B cell (primary cell): Measurements from ENCODE around the gene UBE2O. TPM values are rescaled to one million over a fixed set of nuclear protein-coding genes. Genes with fewer than 3 reads are reported as not detected.

ENCODE experiments used
- ATAC-seq: fragments of 200-7000 bp; cut with Tn5 transposase; one replicate; pipeline ENCODE4 v1.10.0; 2021; ENCODE audit warnings: low read depth, mild to moderate bottlenecking, moderate number of reproducible peaks, moderate library complexity
- CTCF ChIA-PET: fragments of 350-600 bp; sonication (Branson Sonifier 250); formaldehyde crosslinking; loops from one replicate; lab custom pipeline; 2021; ENCODE audit warnings: antibody characterized with exemption, inconsistent platforms; lab: Charles Lee
- POLR2A ChIA-PET: fragments of 350-600 bp; sonication (Branson Sonifier 250); formaldehyde crosslinking; loops from one replicate; lab custom pipeline; 2021; ENCODE audit warnings: antibody characterized with exemption; lab: Charles Lee
- DNase-seq: peaks from one replicate; pipeline ENCODE4 v3.0.0; 2013
- H2AFZ ChIP-seq: 2 replicates; pipeline ENCODE4 v1.6.1; 2012; ENCODE audit warnings: mild to moderate bottlenecking, low read depth, low read length; ENCODE audit not compliant: insufficient read depth, poor library complexity, severe bottlenecking
- H3K27ac ChIP-seq, 2 donors: 1 replicate in 1 of 2; 2 replicates in 1 of 2; pipeline ENCODE4 v1.5.1; 2012 to 2013; ENCODE audit warnings: low read length in 2 of 2, mild to moderate bottlenecking in 2 of 2, moderate library complexity in 1 of 2
- H3K27me3 ChIP-seq, 4 experiments: fragments of 200-600 bp in 1 of 4; sonication (generic) in 1 of 4; replicated peaks in 1 of 4; 1 replicate in 2 of 4; 2 replicates in 2 of 4; pipeline versions ENCODE4 v1.6.1 to v1.7.0; 2013 to 2016; ENCODE audit warnings: low read length in 3 of 4, mild to moderate bottlenecking in 2 of 4, mixed read lengths in 1 of 4, moderate library complexity in 1 of 4; ENCODE audit not compliant: insufficient read depth in 4 of 4, control insufficient read depth in 3 of 4; ENCODE audit errors: control extremely low read depth in 1 of 4
- H3K36me3 ChIP-seq, 2 experiments: replicated peaks in 1 of 2; 1 replicate in 1 of 2; 2 replicates in 1 of 2; pipeline versions ENCODE4 v1.6.1 to v1.7.1; 2013; ENCODE audit warnings: low read length in 1 of 2; ENCODE audit not compliant: insufficient read depth in 2 of 2, control insufficient read depth in 1 of 2; ENCODE audit errors: control extremely low read depth in 1 of 2, extremely low read depth in 1 of 2
- H3K4me1 ChIP-seq, 2 donors: fragments of 200-600 bp in 1 of 2; sonication (generic) in 1 of 2; 1 replicate in 1 of 2; 2 replicates in 1 of 2; pipeline versions ENCODE4 v1.5.1 to v1.6.1; 2013 to 2017; ENCODE audit warnings: low read length in 2 of 2; ENCODE audit not compliant: control insufficient read depth in 2 of 2, insufficient read depth in 2 of 2
- H3K4me2 ChIP-seq: replicated peaks from 2 replicates; pipeline ENCODE3; 2012; ENCODE audit warnings: mild to moderate bottlenecking, low read depth, low read length; ENCODE audit not compliant: poor library complexity, severe bottlenecking
- H3K4me3 ChIP-seq, 5 experiments: fragments of 200-600 bp in 1 of 5; sonication (generic) in 1 of 5; 1 replicate in 3 of 5; 2 replicates in 2 of 5; pipeline versions ENCODE4 v1.5.1 to v1.7.0; 2011 to 2016; ENCODE audit warnings: low read length in 4 of 5, mild to moderate bottlenecking in 4 of 5, low read depth in 2 of 5, control low read depth in 1 of 5, moderate library complexity in 1 of 5; ENCODE audit not compliant: insufficient read depth in 1 of 5; ENCODE audit errors: control extremely low read depth in 1 of 5, extremely low read depth in 1 of 5
- H3K79me2 ChIP-seq: fragments of 200-600 bp; sonication (generic); one replicate; pipeline ENCODE4 v1.6.0; 2016; ENCODE audit warnings: low read length; ENCODE audit not compliant: control insufficient read depth, insufficient read depth
- H3K9ac ChIP-seq: fragments of 200-600 bp; sonication (generic); 2 replicates; pipeline ENCODE4 v1.6.1; 2017; ENCODE audit warnings: mild to moderate bottlenecking, low read length, moderate library complexity
- H3K9me3 ChIP-seq, 3 donors: one replicate each; pipeline versions ENCODE4 v1.6.1 to v1.7.1; 2013; ENCODE audit warnings: low read length in 2 of 3; ENCODE audit not compliant: control insufficient read depth in 2 of 3, insufficient read depth in 1 of 3; ENCODE audit errors: control extremely low read depth in 1 of 3
- H4K20me1 ChIP-seq: 2 replicates; pipeline ENCODE4 v1.6.0; 2012; ENCODE audit warnings: mild to moderate bottlenecking, low read length; ENCODE audit not compliant: insufficient read depth, control insufficient read depth, poor library complexity, severe bottlenecking
- H3K27ac Mint-ChIP-seq: one replicate; pipeline ENCODE4 v1.8.0; 2021; ENCODE audit warnings: mixed read lengths
- H3K27me3 Mint-ChIP-seq: one replicate; pipeline ENCODE4 v1.8.0; 2021; ENCODE audit warnings: mixed read lengths
- H3K4me1 Mint-ChIP-seq: one replicate; pipeline ENCODE4 v1.8.0; 2021; ENCODE audit warnings: mixed read lengths
- H3K4me3 Mint-ChIP-seq: one replicate; pipeline ENCODE4 v1.8.0; 2021; ENCODE audit warnings: mixed read lengths
- H3K9me3 Mint-ChIP-seq: one replicate; pipeline ENCODE4 v1.8.0; 2022; ENCODE audit warnings: mixed read lengths; ENCODE audit not compliant: insufficient read depth
- EZH2 ChIP-seq: IDR thresholded peaks from 2 replicates; pipeline ENCODE4 v1.6.1; 2012; ENCODE audit warnings: borderline replicate concordance, low read depth, mild to moderate bottlenecking, moderate library complexity, low read length; ENCODE audit not compliant: insufficient read depth, poor library complexity, severe bottlenecking
- WGBS: methylation state at CpG from one replicate; pipeline ENCODE4 v1.1.5; 2013; ENCODE audit warnings: missing lambda C conversion rate; ENCODE audit not compliant: insufficient coverage; 5-methylcytosine and 5-hydroxymethylcytosine counted together
- intact Hi-C: fragments of 100-400 bp; cut with micrococcal nuclease; formaldehyde crosslinking; loops from one replicate; pipeline ENCODE4 v1.10.0; 2022
- polyA plus RNA-seq: library from polyadenylated mRNA; depleted of rRNA; stranded (reverse); fragments of >200 nt; gene quantifications from 2 replicates; pipeline ENCODE4 v1.2.3, GENCODE V29; 2012
- total RNA-seq, 2 donors: library from RNA; stranded (reverse); fragments of 120-200 nt in 1 of 2; gene quantifications; 1 replicate in 1 of 2; 2 replicates in 1 of 2; pipeline versions ENCODE4 v1.2.3 to v1.2.4, GENCODE V29; 2013 to 2022
- TF ChIP-seq, protein P1 (sequence below): fragments of 200-600 bp; IDR thresholded peaks from one replicate; pipeline ENCODE4 v1.8.0; 2022; ENCODE audit warnings: antibody characterized with exemption, mild to moderate bottlenecking

Gene UBE2O
- total and polyA plus RNA-seq, 2 donors (not counting 1 experiment from before 2014, with no cell fraction given) = 41.3 to 54.0 TPM

DNA sequence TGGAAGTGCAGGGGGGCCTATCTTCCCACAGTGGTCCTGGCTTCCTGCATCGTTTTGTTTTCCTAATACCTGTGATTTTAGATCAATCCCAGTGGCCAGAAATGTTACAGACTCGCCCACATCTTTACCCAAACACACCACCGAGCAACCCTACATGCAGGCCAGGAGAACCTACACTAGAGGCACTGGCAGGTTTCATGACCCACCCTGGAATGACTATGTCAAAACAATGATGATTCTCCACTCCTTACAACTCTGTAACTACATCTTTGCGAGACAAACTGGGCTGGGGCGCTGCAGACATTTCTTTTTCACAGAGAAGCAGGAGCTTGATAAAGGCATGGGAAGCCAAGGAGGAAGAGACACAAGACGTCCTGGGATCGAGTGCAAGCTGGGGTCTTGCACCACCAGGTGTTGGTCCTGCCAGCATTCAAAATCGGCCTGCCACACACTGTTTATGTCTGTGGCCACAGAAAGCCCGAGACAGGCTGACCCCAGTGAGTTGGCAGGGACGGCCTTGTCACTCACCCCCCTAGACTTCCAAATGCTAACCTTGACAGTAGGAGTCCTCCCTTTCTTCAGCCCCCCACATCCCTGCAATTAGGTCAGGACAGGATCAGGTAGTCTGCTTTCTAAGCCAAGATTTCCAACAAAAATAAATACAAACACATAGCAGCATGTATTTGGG is 32.5 kb downstream of the UBE2O start:
- peak overlapping the region; percentile 46 for H3K4me3 Mint-ChIP-seq

More for the DNA sequence above, 32.5 kb downstream of the UBE2O start:
- intact Hi-C loops = no loop called here
- Histone ChIP-seq H3K4me1 (peaks cover 61 to 70% of the 10 kb centered on the region in 2 donors), H3K79me2 (peaks cover 94% of the 10 kb centered on the region), H3K9me3 (peaks cover 0 to 7% (median 0%) of the 10 kb centered on the region in 3 donors), H3K27ac (peak overlapping the region in 1 of 2 donors; percentile 32), H3K4me2 (peak overlapping the region; percentile 56), H4K20me1 (peaks cover 39% of the 10 kb centered on the region), H3K9ac (peak overlapping the region; percentile 16), H3K36me3 (peaks cover 0 to 17% of the 10 kb centered on the region in 2 experiments), H2AFZ (no peak overlapping the region), H3K4me3 (no peak overlapping the region), H3K27me3 (no peaks in the 10 kb centered on the region)
- Mint-ChIP-seq H3K27me3 (no peaks in the 10 kb centered on the region), H3K4me1 (peaks cover 67% of the 10 kb centered on the region), H3K9me3 (no peaks in the 10 kb centered on the region), H3K27ac (peak overlapping the region; percentile 66)
- no peak for DNase-seq
- ChIA-PET CTCF (interaction anchor here (5.6 to 17.6 kb wide), 3 partner anchors 11 to 38 kb away, joined by 39 to 265 read pairs (median 69); partner anchors contain the start of gene UBE2O), POLR2A (no interaction called here)
- ATAC-seq = no peak
- 81% methylated on average over 10 of the region's 10 CpGs for WGBS
- TF ChIP-seq EZH2 = no peak
- TF ChIP-seq, protein P1, sequence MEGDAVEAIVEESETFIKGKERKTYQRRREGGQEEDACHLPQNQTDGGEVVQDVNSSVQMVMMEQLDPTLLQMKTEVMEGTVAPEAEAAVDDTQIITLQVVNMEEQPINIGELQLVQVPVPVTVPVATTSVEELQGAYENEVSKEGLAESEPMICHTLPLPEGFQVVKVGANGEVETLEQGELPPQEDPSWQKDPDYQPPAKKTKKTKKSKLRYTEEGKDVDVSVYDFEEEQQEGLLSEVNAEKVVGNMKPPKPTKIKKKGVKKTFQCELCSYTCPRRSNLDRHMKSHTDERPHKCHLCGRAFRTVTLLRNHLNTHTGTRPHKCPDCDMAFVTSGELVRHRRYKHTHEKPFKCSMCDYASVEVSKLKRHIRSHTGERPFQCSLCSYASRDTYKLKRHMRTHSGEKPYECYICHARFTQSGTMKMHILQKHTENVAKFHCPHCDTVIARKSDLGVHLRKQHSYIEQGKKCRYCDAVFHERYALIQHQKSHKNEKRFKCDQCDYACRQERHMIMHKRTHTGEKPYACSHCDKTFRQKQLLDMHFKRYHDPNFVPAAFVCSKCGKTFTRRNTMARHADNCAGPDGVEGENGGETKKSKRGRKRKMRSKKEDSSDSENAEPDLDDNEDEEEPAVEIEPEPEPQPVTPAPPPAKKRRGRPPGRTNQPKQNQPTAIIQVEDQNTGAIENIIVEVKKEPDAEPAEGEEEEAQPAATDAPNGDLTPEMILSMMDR = no peak
